Body of pancreas (tissue), 4 donors: ENCODE data around the gene SLC25A43.

Experiments
- CTCF ChIP-seq, 7 experiments: fragments of 450-650 bp in 4 of 7; fragments of 200-600 bp in 3 of 7; sonication (generic) in 3 of 7; IDR thresholded peaks; one replicate each; pipeline ENCODE4 v1.5.1; 2016 to 2019; ENCODE audit warnings: antibody characterized with exemption in 7 of 7
- POLR2A ChIP-seq, 3 donors: fragments of 450-650 bp; IDR thresholded peaks; one replicate each; pipeline ENCODE4 v1.6.1; 2016; ENCODE audit warnings: antibody characterized with exemption in 3 of 3, mild to moderate bottlenecking in 2 of 3

- TF ChIP-seq CTCF (IDR thresholded peaks at IDR 0.05) (peak; percentile 55 to 78 (median 70)), POLR2A (IDR thresholded peaks at IDR 0.05) (peak in 2 of 3 donors; percentile 37 to 48)
These were observed 83.6 kb downstream of the SLC25A43 start for GRCh38 chrX:119482481-119483480.
